GM19043 (cell line): ENCODE results near the gene TRIM44.
"Not testable (repeated sequence)": the region's sequence is repeated elsewhere in the genome, so short reads cannot be mapped to it uniquely, and the experiment has no call there.

Experiments
- ATAC-seq: cut with Tn5 transposase; IDR thresholded peaks from one replicate; pipeline ENCODE4 v1.9.1; 2021; ENCODE audit warnings: low read depth; ENCODE audit not compliant: unreplicated experiment

The TRIM44 gene

GRCh38 chr11:35810045-35810645 is 147.6 kb downstream of the TRIM44 start:
- ATAC-seq, result no peak

- no peak for ATAC-seq
Observed at GRCh38 chr11:35811783-35812182, 149.2 kb downstream of the TRIM44 start.

- no peak for ATAC-seq
Observed at GRCh38 chr11:35812828-35813227, 150.3 kb downstream of the TRIM44 start.

- ATAC-seq, result no peak
Observed at GRCh38 chr11:35814081-35814695, 151.6 kb downstream of the TRIM44 start.

GRCh38 chr11:35814720-35815305 is 152.2 kb downstream of the TRIM44 start:
- ATAC-seq, result no peak

DNA sequence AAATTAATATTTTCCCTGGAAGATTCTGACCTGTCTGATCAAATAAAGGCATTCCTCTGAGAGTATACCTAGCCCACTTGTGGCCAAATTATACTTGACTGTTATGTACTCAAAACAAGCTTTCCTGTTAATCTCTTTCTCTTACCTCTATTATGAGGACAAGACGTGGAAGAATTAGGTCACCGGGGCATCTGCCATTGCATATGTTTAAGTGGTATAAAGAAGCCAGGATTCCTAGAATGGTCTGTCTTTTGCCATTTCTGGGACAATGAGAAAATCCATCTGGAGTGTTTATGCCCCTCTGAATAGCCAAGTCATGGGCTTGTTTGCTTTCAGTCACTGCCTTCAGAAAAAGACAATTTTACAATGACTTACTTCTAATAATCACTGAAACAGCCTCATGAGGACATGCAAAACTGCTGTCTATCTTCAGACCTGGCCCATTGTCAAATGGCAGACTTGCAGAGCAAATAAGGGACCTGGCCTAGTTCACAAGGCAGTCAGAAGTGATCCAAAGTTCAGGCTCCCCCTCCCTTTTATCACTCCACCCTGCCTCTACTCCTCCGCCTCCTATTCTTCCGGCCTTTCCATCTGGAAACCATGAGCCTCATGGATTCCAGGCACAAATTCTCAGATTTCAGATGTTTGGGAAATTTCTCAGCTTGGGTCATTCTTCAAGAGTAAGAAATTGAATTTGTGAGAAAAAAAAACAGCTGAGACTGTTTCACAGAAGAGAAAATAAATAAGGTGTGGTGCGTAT is 153.2 kb downstream of the TRIM44 start:
- ATAC-seq, result no peak

GRCh38 chr11:35820614-35821013 is 158.0 kb downstream of the TRIM44 start:
- no peak for ATAC-seq

DNA sequence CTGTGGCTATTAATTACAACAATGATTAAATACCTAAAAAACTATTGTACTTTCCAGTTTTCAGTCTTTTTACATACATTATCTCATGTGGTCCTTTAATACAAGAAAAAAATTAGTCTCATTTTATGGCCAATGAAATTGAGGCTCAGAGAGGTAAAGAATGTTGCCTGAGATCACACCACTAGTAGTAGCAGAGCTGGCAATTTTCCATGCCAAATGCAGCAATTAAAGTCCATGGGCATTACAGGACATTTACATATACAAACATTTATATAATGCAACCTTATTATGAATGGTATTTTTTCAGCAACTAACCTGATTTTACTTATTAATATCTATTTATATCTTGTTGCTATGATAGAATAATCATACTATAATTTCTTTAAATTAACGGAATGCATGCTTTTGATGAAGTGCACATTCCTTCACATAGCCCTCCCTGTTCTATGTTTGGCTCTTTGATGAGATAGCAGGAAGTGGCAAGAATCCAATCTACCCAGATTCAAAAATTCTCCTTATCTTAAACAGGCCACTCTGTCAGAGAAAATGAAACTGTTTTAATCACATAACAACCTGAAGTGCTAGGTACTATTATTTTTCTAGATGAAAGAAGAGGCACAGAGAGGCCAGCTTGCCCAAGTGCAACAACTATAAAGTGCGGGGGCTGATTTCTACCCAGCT is 160.4 kb downstream of the TRIM44 start:
- ATAC-seq, result no peak

DNA sequence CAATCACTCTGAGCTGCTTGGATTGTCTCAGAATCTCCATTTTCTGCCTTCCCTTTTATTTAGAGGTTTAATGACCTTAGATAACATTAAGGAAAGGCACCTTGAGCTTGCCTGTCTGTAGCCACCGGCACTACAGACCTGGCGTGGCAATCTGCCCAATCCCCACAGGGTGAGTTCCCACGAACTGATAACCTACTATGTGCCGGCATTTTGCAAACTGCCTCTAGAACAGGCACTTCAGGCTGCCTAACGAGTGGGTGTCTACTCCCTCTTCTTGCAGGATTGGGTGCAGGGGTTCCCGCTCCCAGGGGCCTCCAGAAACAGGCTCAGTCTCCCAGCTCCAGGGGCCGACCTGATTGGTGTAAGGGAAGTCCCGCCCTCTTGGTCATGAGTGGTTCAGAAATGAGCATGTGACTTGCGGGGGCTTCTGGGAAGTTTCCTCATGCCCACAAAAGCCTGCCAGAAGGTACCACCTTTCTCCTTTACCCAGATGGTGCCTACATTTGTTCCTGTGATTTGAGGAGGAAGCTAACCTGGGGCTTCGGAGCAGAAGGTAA is 161.2 kb downstream of the TRIM44 start:
- ATAC-seq, result no peak

GRCh38 chr11:35825386-35825785 is 162.8 kb downstream of the TRIM44 start:
- ATAC-seq, result no peak

DNA sequence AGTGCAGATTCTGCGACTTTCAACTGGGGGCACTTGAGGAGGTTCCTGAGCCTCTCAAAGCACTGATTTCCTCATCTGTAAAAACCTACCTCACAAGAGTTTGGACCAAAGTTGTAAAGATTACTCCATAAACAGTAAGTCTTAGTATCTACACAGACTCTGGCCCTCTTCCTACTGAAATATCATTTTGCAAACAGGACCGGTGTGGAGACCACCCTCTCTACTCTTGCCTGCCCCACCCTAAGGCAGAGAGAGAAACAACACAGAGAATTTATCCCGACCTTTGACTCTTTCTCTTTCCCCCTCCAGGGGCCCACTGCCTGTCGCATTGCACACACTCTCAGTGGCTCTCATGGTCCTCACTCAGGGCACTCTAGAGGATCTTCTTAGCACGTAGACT is 163.4 kb downstream of the TRIM44 start:
- no peak for ATAC-seq

DNA sequence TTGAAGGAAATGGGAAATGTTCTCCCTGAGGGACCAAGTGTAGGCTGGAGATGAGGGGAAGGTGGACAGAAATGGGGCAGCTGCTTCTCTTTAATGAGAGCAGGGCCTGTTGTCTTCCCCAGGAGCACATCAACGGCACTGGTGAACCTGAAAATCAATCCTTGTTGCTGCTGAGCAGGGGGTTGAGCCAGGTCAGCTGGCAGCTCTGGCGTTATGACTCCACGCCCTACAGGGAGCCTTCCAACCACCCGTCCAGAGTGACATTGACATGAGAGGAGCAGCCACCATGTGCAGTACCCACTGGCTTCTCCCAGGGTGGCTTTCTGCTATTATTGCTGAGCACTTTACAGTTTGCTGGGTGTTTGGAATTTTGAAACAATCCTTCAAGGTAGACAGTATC is 164.4 kb downstream of the TRIM44 start:
- no peak for ATAC-seq

DNA sequence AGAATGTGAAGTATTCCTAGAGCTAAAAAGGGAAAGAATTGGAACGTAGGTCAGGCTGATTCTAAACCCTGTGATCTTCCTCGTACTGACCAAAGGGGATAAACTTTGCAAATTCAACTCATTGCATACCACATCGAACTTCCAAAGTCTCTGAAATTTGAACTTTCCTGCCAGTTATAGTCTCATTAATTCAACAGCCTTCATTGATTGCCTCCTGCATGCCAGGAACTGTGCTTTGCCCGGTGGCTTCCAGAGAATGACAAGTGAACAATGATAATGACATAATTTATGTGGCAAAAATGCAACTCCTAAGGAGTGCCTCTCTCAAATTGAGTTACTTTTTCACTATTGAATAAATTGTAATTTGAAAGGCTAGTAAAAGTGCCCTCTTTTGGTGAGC is 173.6 kb downstream of the TRIM44 start:
- no peak for ATAC-seq

DNA sequence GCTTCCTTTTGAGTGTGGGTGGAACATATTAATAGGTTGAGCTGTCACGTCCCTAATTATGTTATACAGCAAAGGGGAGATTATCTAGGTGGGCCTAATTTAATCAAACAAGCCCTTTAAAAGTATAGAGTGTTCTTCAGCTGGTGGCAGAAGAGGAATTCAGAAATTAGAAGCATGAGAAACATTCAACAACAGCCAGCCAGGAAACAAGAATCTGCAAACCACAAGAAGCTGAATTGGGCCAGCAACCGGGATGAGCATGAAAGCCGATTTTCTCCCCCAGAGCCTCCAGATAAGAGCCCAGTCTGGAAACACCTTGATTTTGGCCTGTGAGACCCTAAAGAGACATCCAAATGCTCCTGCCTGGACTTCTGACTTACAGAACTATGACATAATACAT is 175.5 kb downstream of the TRIM44 start:
- ATAC-seq, result no peak

DNA sequence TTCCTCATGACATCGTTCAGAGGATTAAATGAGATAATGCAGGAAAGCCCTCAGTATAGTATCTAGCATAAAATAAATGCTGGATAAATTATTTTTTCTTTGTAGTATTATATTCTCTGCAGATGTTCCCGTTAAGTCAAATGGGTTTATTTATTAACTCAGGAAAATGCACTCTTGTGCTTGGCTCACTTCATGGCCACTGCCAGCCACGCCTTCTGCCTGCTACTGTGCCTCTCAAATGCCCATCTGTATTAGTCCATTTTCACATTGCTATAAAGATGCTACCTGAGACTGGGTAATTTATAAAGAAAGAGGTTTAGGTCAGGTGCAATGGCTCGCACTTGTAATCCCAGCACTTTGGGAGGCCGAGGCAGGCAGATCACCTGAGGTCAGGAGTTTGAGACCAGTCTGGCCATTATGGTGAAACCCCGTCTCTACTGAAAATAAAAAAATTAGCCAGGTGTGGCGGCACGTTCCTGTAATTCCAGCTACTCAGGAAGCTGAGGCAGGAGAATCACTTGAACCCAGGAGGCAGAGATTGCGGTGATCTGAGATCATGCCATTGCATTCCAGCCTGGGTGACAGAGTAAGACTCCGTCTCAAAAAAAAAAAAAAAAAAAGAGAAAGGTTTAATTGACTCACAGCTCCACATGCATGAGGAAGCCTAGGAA is 176.3 kb downstream of the TRIM44 start:
- ATAC-seq, result not testable (repeated sequence)

- no peak for ATAC-seq
Observed at GRCh38 chr11:35839368-35840161, 177.0 kb downstream of the TRIM44 start.

DNA sequence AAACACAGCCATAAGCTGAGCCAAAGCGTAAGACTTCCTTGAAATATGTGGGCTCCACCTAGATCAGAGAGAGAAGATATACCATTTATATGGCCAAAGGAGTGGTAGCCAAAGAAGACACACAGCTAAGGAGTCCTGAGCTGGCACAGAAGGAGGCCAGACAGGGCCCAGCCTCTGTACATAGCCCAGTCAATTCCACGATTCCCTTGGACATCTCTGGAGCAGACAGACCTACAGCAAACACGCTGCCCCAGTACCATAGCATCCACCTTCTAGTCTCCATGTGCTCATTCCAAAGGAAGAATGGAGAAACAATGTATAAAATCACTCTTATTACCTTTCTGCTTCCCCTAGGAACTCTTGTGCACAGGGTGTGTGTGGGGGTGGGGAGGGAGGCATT is 179.2 kb downstream of the TRIM44 start:
- ATAC-seq, result no peak

DNA sequence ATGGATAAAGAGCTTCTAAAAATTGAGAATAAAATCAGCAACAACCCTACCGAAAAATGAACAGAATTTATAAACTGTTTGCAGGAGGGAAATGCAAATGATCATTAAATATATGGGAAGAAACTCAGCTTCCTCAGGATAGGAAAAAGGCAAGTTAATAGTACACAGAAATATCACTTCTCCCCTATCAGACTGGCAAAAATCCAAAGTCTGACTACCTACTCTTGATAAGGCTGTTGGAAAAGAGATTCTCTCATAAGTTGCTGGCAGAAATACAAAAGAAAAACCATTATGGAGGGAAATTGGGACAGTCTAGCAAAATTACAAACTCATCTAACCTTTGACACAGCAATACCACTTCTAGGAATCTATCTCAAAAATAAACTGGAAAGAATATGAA is 180.4 kb downstream of the TRIM44 start:
- ATAC-seq, result no peak

GRCh38 chr11:35844579-35844978 is 182.0 kb downstream of the TRIM44 start:
- no peak for ATAC-seq
